Measurements from ENCODE around the gene SPRR1A.

- TF ChIP-seq CTCF (conservative IDR thresholded peaks at IDR 0.05 in 1 of 2, IDR thresholded peaks at IDR 0.05 in 1 of 2; ENCODE audit: extremely low read depth in 1 of 2, insufficient read depth in 1 of 2, low read depth in 1 of 2, low read length in 2 of 2) (no peak), EZH2 (IDR thresholded peaks at IDR 0.05; ENCODE audit: borderline replicate concordance, low read length) (no peak)
Measured at GRCh38 chr1:152982076-152982475, 1.8 kb upstream of the SPRR1A start.

Measured in mammary epithelial cell (primary cell).